IMR-90 (cell line): Measurements from ENCODE around the gene SULT1E1. TPM values are rescaled to one million over a fixed set of nuclear protein-coding genes. Genes with fewer than 3 reads are reported as not detected.

Source experiments
- ATAC-seq: fragments of 200-7000 bp; cut with Tn5 transposase; 2 replicates; pipeline ENCODE4 v1.9.1; 2020; ENCODE audit warnings: low read depth, mild to moderate bottlenecking, moderate library complexity
- BruUV-seq: library from RNA; stranded (reverse); fragments of 400-500 nt; replicated peaks from 2 replicates; lab custom pipeline; 2021; lab: Mats Ljungman, UMichigan
- CTCF ChIA-PET: fragments of 300-600 bp; formaldehyde crosslinking; extraction: SDS; loops from one replicate; lab custom pipeline; 2021; ENCODE audit warnings: antibody characterized with exemption; lab: Yijun Ruan, JAX
- POLR2A ChIA-PET: fragments of 300-600 bp; sonication (Branson Sonifier 250); formaldehyde crosslinking; loops from one replicate; lab custom pipeline; 2022; ENCODE audit warnings: antibody characterized with exemption; ENCODE audit not compliant: unreplicated experiment; lab: Charles Lee
- DNase-seq: peaks from one replicate; pipeline ENCODE4 v3.0.0; 2013
- H2AFZ ChIP-seq: replicated peaks from 2 replicates; pipeline ENCODE3; 2013; ENCODE audit warnings: low read length, mild to moderate bottlenecking; ENCODE audit not compliant: poor library complexity
- H2AK5ac ChIP-seq: 2 replicates; pipeline ENCODE4 v1.6.1; 2013; ENCODE audit warnings: low read depth, low read length, inconsistent platforms
- H2AK9ac ChIP-seq: replicated peaks from 2 replicates; pipeline ENCODE3; 2013; ENCODE audit warnings: mild to moderate bottlenecking, low read depth, low read length, moderate library complexity; ENCODE audit not compliant: poor library complexity
- H2BK120ac ChIP-seq: 2 replicates; pipeline ENCODE4 v1.6.1; 2013; ENCODE audit warnings: low read depth, low read length, inconsistent platforms
- H2BK15ac ChIP-seq: 3 replicates; pipeline ENCODE4 v1.6.1; 2013; ENCODE audit warnings: low read depth, low read length, inconsistent platforms
- H2BK20ac ChIP-seq: 2 replicates; pipeline ENCODE4 v1.6.1; 2013; ENCODE audit warnings: low read depth, mild to moderate bottlenecking, inconsistent platforms, low read length, moderate library complexity
- H2BK5ac ChIP-seq: 2 replicates; pipeline ENCODE4 v1.6.1; 2013; ENCODE audit warnings: mild to moderate bottlenecking, low read depth, low read length, inconsistent platforms; ENCODE audit not compliant: poor library complexity, severe bottlenecking
- H3K14ac ChIP-seq: replicated peaks from 2 replicates; pipeline ENCODE4 v1.6.1; 2013; ENCODE audit warnings: low read depth, low read length, inconsistent platforms
- H3K18ac ChIP-seq: 2 replicates; pipeline ENCODE4 v1.6.1; 2013; ENCODE audit warnings: low read depth, low read length, control low read depth
- H3K23ac ChIP-seq: 2 replicates; pipeline ENCODE4 v1.6.1; 2013; ENCODE audit warnings: low read depth, low read length, inconsistent platforms
- H3K27ac ChIP-seq: 2 replicates; pipeline ENCODE4 v1.5.1; 2013; ENCODE audit warnings: mild to moderate bottlenecking, control low read depth, low read length; ENCODE audit not compliant: insufficient read depth
- H3K27me3 ChIP-seq: 2 replicates; pipeline ENCODE4 v1.6.1; 2013; ENCODE audit warnings: low read length; ENCODE audit not compliant: control insufficient read depth, insufficient read depth
- H3K36me3 ChIP-seq: 2 replicates; pipeline ENCODE4 v1.6.1; 2013; ENCODE audit warnings: low read length, mixed read lengths; ENCODE audit not compliant: control insufficient read depth, insufficient read depth
- H3K4ac ChIP-seq: 2 replicates; pipeline ENCODE4 v1.6.1; 2013; ENCODE audit warnings: low read depth, low read length, inconsistent platforms
- H3K4me1 ChIP-seq: 2 replicates; pipeline ENCODE4 v1.6.1; 2013; ENCODE audit warnings: low read length, mixed read lengths; ENCODE audit not compliant: control insufficient read depth, insufficient read depth
- H3K4me2 ChIP-seq: 2 replicates; pipeline ENCODE4 v1.6.1; 2013; ENCODE audit warnings: low read depth, mild to moderate bottlenecking, control low read depth, low read length, moderate library complexity
- H3K4me3 ChIP-seq: 2 replicates; pipeline ENCODE4 v1.5.1; 2013; ENCODE audit warnings: low read depth, mild to moderate bottlenecking, control low read depth, low read length, moderate library complexity; ENCODE audit not compliant: insufficient read depth
- H3K56ac ChIP-seq: 2 replicates; pipeline ENCODE4 v1.6.1; 2013; ENCODE audit warnings: low read length, inconsistent platforms; ENCODE audit not compliant: insufficient read depth; ENCODE audit errors: extremely low read depth
- H3K79me1 ChIP-seq, 2 experiments: 2 replicates each; pipeline ENCODE4 v1.6.1; 2013; ENCODE audit warnings: low read length in 2 of 2, inconsistent platforms in 1 of 2, low read depth in 1 of 2
- H3K9ac ChIP-seq: 2 replicates; pipeline ENCODE4 v1.6.1; 2013; ENCODE audit warnings: low read depth, low read length, control low read depth
- H3K9me1 ChIP-seq: 2 replicates; pipeline ENCODE4 v1.6.1; 2013; ENCODE audit warnings: low read length, inconsistent platforms; ENCODE audit not compliant: insufficient read depth
- H3K9me3 ChIP-seq: 2 replicates; pipeline ENCODE4 v1.6.1; 2013; ENCODE audit warnings: low read length; ENCODE audit not compliant: control insufficient read depth, insufficient read depth
- H4K20me1 ChIP-seq: 2 replicates; pipeline ENCODE4 v1.6.1; 2013; ENCODE audit warnings: low read length, inconsistent platforms; ENCODE audit not compliant: insufficient read depth
- H4K5ac ChIP-seq: 2 replicates; pipeline ENCODE4 v1.6.1; 2013; ENCODE audit warnings: mild to moderate bottlenecking, low read depth, low read length, control low read depth
- H4K8ac ChIP-seq, 2 experiments: 2 replicates each; pipeline ENCODE4 v1.6.1; 2013; ENCODE audit warnings: low read depth in 2 of 2, low read length in 2 of 2, control low read depth in 1 of 2, inconsistent platforms in 1 of 2
- H4K91ac ChIP-seq: 2 replicates; pipeline ENCODE4 v1.6.1; 2013; ENCODE audit warnings: low read depth, low read length, inconsistent platforms; ENCODE audit not compliant: insufficient read depth
- BHLHE40 ChIP-seq: fragments of 150-350 bp; IDR thresholded peaks from 2 replicates; pipeline ENCODE4 v1.6.1; 2016; ENCODE audit warnings: mild to moderate bottlenecking, low read depth, low read length
- CEBPB ChIP-seq: IDR thresholded peaks from 2 replicates; pipeline ENCODE4 v1.6.1; 2012; ENCODE audit warnings: low read depth, low read length, improper control_type of control experiment
- CHD1 ChIP-seq: IDR thresholded peaks from 2 replicates; pipeline ENCODE4 v1.6.1; 2012; ENCODE audit warnings: low read depth, low read length, improper control_type of control experiment
- CTCF ChIP-seq: conservative IDR thresholded peaks from 2 replicates; pipeline ENCODE4 v1.5.1; 2012; ENCODE audit warnings: mild to moderate bottlenecking, low read depth, low read length, improper control_type of control experiment
- FOS ChIP-seq: fragments of 150-350 bp; IDR thresholded peaks from 2 replicates; pipeline ENCODE4 v1.6.1; 2016; ENCODE audit warnings: low read depth, low read length
- MAZ ChIP-seq: IDR thresholded peaks from 2 replicates; pipeline ENCODE4 v1.6.1; 2012; ENCODE audit warnings: low read depth, mild to moderate bottlenecking, low read length, improper control_type of control experiment, moderate library complexity, borderline replicate concordance
- NFE2L2 ChIP-seq: fragments of 150-350 bp; IDR thresholded peaks from 2 replicates; pipeline ENCODE4 v1.6.1; 2016; ENCODE audit warnings: low read depth, mild to moderate bottlenecking, low read length
- POLR2A ChIP-seq: IDR thresholded peaks from 2 replicates; pipeline ENCODE4 v1.6.1; 2012; ENCODE audit warnings: mild to moderate bottlenecking, low read depth, low read length
- RAD21 ChIP-seq: IDR thresholded peaks from 2 replicates; pipeline ENCODE4 v1.6.1; 2012; ENCODE audit warnings: low read length, improper control_type of control experiment
- RCOR1 ChIP-seq: IDR thresholded peaks from 2 replicates; pipeline ENCODE4 v1.6.1; 2012; ENCODE audit warnings: mild to moderate bottlenecking, low read length, improper control_type of control experiment; ENCODE audit not compliant: insufficient replicate concordance
- RFX5 ChIP-seq: IDR thresholded peaks from 2 replicates; pipeline ENCODE4 v1.8.0; 2012; ENCODE audit warnings: low read depth, mild to moderate bottlenecking, low read length, moderate library complexity
- SMC3 ChIP-seq: fragments of 150-350 bp; IDR thresholded peaks from 2 replicates; pipeline ENCODE4 v1.6.1; 2016; ENCODE audit warnings: low read depth, mild to moderate bottlenecking, antibody characterized with exemption, low read length, moderate library complexity
- WGBS, 2 experiments: methylation state at CpG; one replicate each; pipeline versions ENCODE4 v1.1.5 to v1.1.7; 2013; ENCODE audit warnings: missing lambda C conversion rate in 2 of 2; ENCODE audit not compliant: insufficient read length in 1 of 2; ENCODE audit errors: extremely low coverage in 2 of 2; 5-methylcytosine and 5-hydroxymethylcytosine counted together
- dilution Hi-C: fragments of 300-500 bp; cut with HindIII; formaldehyde crosslinking; loops from one replicate; pipeline ENCODE4 v1.14.3; 2018; ENCODE audit warnings: low sequenced_read_pairs; ENCODE audit not compliant: unreplicated experiment
- in situ Hi-C: fragments of 300-500 bp; cut with MboI; formaldehyde crosslinking; loops from 3 replicates; pipeline ENCODE4 v1.14.3; 2019; ENCODE audit warnings: low sequenced_read_pairs, inconsistent platforms, mixed read lengths
- intact Hi-C: fragments of 100-400 bp; cut with micrococcal nuclease; formaldehyde crosslinking; loops from 2 replicates; pipeline ENCODE4 v1.10.0; 2022
- polyA plus RNA-seq, 3 experiments: library from polyadenylated mRNA; depleted of rRNA; stranded (reverse); fragments of >200 nt; gene quantifications; 2 replicates each; pipeline ENCODE4 v1.2.3, GENCODE V29; 2012; ENCODE audit warnings: low replicate concordance in 1 of 3
- total RNA-seq: library from RNA; depleted of rRNA; stranded (reverse); fragments of >200 nt; gene quantifications from 2 replicates; pipeline ENCODE4 v1.2.3, GENCODE V29; 2012
- TF ChIP-seq, protein P1 (sequence below): fragments of 150-350 bp; IDR thresholded peaks from 2 replicates; pipeline ENCODE4 v1.6.1; 2017; ENCODE audit warnings: mild to moderate bottlenecking, antibody characterized with exemption, low read length, low read depth
- TF ChIP-seq, protein P2 (sequence below): fragments of 150-350 bp; IDR thresholded peaks from 2 replicates; pipeline ENCODE4 v1.6.1; 2016; ENCODE audit warnings: low read depth, mild to moderate bottlenecking, low read length, moderate library complexity, borderline replicate concordance

The SULT1E1 gene
- total and polyA plus RNA-seq, 2 of the 4 experiments (the other 2 are of a cell fraction): not detected

- Histone ChIP-seq H3K27me3 (no peaks in the 10 kb centered on the region), H3K18ac (no peak overlapping the region), H3K9me1 (no peaks in the 10 kb centered on the region), H3K4me1 (no peaks in the 10 kb centered on the region), H4K20me1 (no peaks in the 10 kb centered on the region), H3K14ac (no peak overlapping the region), H2BK15ac (no peak overlapping the region), H2AK5ac (no peak overlapping the region), H2BK20ac (no peak overlapping the region), H3K56ac (no peak overlapping the region), H3K36me3 (no peaks in the 10 kb centered on the region), H3K79me1 (no peaks in the 10 kb centered on the region), H3K9ac (no peak overlapping the region), H4K91ac (no peak overlapping the region), H2AK9ac (no peak overlapping the region), H3K4me2 (no peak overlapping the region), H2BK120ac (no peak overlapping the region), H2AFZ (no peak overlapping the region), H3K23ac (no peak overlapping the region), H2BK5ac (no peak overlapping the region), H4K5ac (no peak overlapping the region), H3K9me3 (no peaks in the 10 kb centered on the region), H3K4ac (no peak overlapping the region), H3K27ac (no peak overlapping the region), H4K8ac (no peak overlapping the region), H3K4me3 (no peak overlapping the region)
- no TSS peak for BruUV-seq
- ATAC-seq (no peak), DNase-seq (no peak)
- intact Hi-C loops (no loop called here), dilution Hi-C loops (no loop called here), in situ Hi-C loops (no loop called here)
- no peak for TF ChIP-seq BHLHE40
- no peak for TF ChIP-seq CHD1
- no peak for TF ChIP-seq MAZ
- no peak for TF ChIP-seq RFX5
- TF ChIP-seq CTCF: no peak
- TF ChIP-seq, protein P1, sequence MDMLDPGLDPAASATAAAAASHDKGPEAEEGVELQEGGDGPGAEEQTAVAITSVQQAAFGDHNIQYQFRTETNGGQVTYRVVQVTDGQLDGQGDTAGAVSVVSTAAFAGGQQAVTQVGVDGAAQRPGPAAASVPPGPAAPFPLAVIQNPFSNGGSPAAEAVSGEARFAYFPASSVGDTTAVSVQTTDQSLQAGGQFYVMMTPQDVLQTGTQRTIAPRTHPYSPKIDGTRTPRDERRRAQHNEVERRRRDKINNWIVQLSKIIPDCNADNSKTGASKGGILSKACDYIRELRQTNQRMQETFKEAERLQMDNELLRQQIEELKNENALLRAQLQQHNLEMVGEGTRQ: no peak
- TF ChIP-seq POLR2A: no peak
- TF ChIP-seq RCOR1: no peak
- TF ChIP-seq CEBPB: no peak
- TF ChIP-seq RAD21: no peak
- TF ChIP-seq SMC3: no peak
- TF ChIP-seq, protein P2, sequence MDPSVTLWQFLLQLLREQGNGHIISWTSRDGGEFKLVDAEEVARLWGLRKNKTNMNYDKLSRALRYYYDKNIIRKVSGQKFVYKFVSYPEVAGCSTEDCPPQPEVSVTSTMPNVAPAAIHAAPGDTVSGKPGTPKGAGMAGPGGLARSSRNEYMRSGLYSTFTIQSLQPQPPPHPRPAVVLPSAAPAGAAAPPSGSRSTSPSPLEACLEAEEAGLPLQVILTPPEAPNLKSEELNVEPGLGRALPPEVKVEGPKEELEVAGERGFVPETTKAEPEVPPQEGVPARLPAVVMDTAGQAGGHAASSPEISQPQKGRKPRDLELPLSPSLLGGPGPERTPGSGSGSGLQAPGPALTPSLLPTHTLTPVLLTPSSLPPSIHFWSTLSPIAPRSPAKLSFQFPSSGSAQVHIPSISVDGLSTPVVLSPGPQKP: no peak
- TF ChIP-seq FOS: no peak
- no peak for TF ChIP-seq NFE2L2
- ChIA-PET POLR2A (interaction anchor here (0.6 kb wide), 1 partner anchor 273 kb away, joined by 4 read pairs; no protein-coding TSS in a partner anchor), CTCF (interaction anchor here (1.0 kb wide), 1 partner anchor 19 kb away, joined by 3 read pairs; no protein-coding TSS in a partner anchor)
- WGBS, 2 experiments: no CpG with 5 or more reads among the region's 1 CpG
Measured at GRCh38 chr4:69860521-69861298, 765 bp upstream of the SULT1E1 start.
